ENCODE measurements around the gene SF3B5.

GRCh38 chr6:144083172-144083571 lies 12.2 kb downstream of the SF3B5 start:
- TF ChIP-seq CTCF (IDR thresholded peaks at IDR 0.05) (no peak), EP300 (IDR thresholded peaks at IDR 0.05) (no peak), POLR2AphosphoS5 (IDR thresholded peaks at IDR 0.05) (no peak), POLR2A (IDR thresholded peaks at IDR 0.05) (no peak)
